BJ (cell line): Measurements from ENCODE around the gene FUCA2. TPM values are rescaled to one million over a fixed set of nuclear protein-coding genes. Genes with fewer than 3 reads are reported as not detected.

Experiments used
- CTCF ChIA-PET: fragments of 350-600 bp; formaldehyde crosslinking; extraction: SDS; loops from one replicate; lab custom pipeline; 2021; ENCODE audit warnings: antibody characterized with exemption, inconsistent platforms; lab: Yijun Ruan, JAX
- POLR2A ChIA-PET: fragments of 300-600 bp; sonication (Branson Sonifier 250); formaldehyde crosslinking; extraction: SDS; loops from one replicate; lab custom pipeline; 2021; ENCODE audit warnings: antibody characterized with exemption; lab: Charles Lee
- DNase-seq: peaks from one replicate; pipeline ENCODE4 v3.0.0-alpha.2; 2011; ENCODE audit warnings: low read depth
- H3K27me3 ChIP-seq: 2 replicates; pipeline ENCODE4 v1.6.0; 2011; ENCODE audit warnings: low read length; ENCODE audit not compliant: control insufficient read depth, insufficient read depth
- H3K36me3 ChIP-seq: 2 replicates; pipeline ENCODE4 v1.5.1; 2011; ENCODE audit warnings: low read length; ENCODE audit not compliant: control insufficient read depth, insufficient read depth
- H3K4me3 ChIP-seq: 2 replicates; pipeline ENCODE4 v1.5.1; 2011; ENCODE audit warnings: low read depth, mild to moderate bottlenecking, control low read depth, low read length
- polyA plus RNA-seq: library from polyadenylated mRNA; depleted of rRNA; stranded (reverse); fragments of >200 nt; gene quantifications from 2 replicates; pipeline ENCODE4 v1.2.3, GENCODE V29; 2011
- TF ChIP-seq, protein P1 (sequence below): IDR thresholded peaks from 2 replicates; pipeline ENCODE4 v1.5.1; 2011; ENCODE audit warnings: low read depth, mild to moderate bottlenecking, control low read depth, inconsistent platforms, low read length, moderate library complexity; ENCODE audit not compliant: insufficient read depth

Gene FUCA2
- polyA plus RNA-seq, 1 experiment = 37.1 TPM

DNA sequence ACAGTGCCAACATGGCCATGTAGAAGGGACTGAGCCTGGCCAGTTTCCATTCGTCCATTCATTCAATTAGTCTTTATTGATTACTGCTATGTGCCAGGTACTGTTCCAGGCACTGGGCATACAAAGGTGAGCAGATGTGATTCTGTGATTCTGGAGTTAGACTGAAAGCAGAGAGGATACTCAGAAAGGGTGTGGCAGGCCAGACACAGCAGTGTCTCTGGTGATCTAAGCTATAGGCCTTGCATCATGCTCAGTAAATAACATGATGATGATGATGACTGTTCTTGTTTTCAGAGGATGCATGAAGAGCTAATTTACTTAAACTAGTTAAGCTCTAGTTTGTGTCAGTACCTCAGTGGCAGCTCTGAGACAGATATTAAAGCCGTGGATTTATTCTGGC, 31.4 kb upstream of the FUCA2 start:
- Histone ChIP-seq H3K36me3 (no peaks in the 10 kb centered on the region), H3K4me3 (no peak overlapping the region), H3K27me3 (no peaks in the 10 kb centered on the region; the same call in 1 of the 2 replicates)
- TF ChIP-seq, protein P1, sequence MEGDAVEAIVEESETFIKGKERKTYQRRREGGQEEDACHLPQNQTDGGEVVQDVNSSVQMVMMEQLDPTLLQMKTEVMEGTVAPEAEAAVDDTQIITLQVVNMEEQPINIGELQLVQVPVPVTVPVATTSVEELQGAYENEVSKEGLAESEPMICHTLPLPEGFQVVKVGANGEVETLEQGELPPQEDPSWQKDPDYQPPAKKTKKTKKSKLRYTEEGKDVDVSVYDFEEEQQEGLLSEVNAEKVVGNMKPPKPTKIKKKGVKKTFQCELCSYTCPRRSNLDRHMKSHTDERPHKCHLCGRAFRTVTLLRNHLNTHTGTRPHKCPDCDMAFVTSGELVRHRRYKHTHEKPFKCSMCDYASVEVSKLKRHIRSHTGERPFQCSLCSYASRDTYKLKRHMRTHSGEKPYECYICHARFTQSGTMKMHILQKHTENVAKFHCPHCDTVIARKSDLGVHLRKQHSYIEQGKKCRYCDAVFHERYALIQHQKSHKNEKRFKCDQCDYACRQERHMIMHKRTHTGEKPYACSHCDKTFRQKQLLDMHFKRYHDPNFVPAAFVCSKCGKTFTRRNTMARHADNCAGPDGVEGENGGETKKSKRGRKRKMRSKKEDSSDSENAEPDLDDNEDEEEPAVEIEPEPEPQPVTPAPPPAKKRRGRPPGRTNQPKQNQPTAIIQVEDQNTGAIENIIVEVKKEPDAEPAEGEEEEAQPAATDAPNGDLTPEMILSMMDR = no peak
- no peak for DNase-seq
- CTCF ChIA-PET = interaction anchor here (1.0 to 2.5 kb wide), 4 partner anchors 9 to 30 kb away, joined by 3 to 5 read pairs (median 4); no protein-coding TSS in a partner anchor
- POLR2A ChIA-PET = no interaction called here

DNA sequence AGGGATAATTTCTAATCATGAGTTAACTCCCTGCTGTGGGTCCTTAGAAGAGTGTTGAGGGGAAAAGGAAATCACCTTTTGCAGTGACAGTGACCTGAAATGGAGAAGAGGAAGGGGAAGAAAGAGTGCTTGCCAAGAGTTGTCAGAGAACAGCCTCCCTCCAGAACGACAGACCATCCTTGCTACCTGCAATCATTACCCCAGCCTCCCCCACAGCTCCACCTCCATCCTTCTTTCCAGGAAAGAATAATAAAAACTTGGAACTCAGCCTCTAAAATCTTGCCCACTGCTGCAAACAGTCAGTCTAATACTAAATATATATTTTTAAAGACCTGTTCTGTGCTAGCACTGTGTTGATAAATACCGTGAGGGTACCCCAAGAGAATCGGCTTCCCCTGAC, 28.7 kb upstream of the FUCA2 start:
- H3K36me3 ChIP-seq = no peaks in the 10 kb centered on the region
- POLR2A ChIA-PET = no interaction called here
- H3K27me3 ChIP-seq = no peaks in the 10 kb centered on the region; the same call in 1 of the 2 replicates
- CTCF ChIA-PET = no interaction called here
- TF ChIP-seq, protein P1 = no peak
- DNase-seq = no peak
- no peak overlapping the region for H3K4me3 ChIP-seq

GRCh38 chr6:143539734-143540133, 28.2 kb upstream of the FUCA2 start:
- POLR2A ChIA-PET = no interaction called here
- Histone ChIP-seq H3K36me3 (no peaks in the 10 kb centered on the region), H3K4me3 (no peak overlapping the region), H3K27me3 (no peaks in the 10 kb centered on the region; the same call in 1 of the 2 replicates)
- CTCF ChIA-PET = interaction anchor here (1.8 kb wide), 1 partner anchor 10 kb away, joined by 8 read pairs; no protein-coding TSS in a partner anchor
- TF ChIP-seq, protein P1 = no peak
- DNase-seq = no peak

GRCh38 chr6:143539106-143539505, 27.6 kb upstream of the FUCA2 start:
- CTCF ChIA-PET = interaction anchor here (1.8 kb wide), 1 partner anchor 11 kb away, joined by 8 read pairs; no protein-coding TSS in a partner anchor
- TF ChIP-seq, protein P1 = no peak
- H3K36me3 ChIP-seq = no peaks in the 10 kb centered on the region
- no peak for DNase-seq
- no peak overlapping the region for H3K4me3 ChIP-seq
- no peaks in the 10 kb centered on the region; the same call in 1 of the 2 replicates for H3K27me3 ChIP-seq
- POLR2A ChIA-PET = no interaction called here

- Histone ChIP-seq H3K27me3 (no peaks in the 10 kb centered on the region; the same call in 1 of the 2 replicates), H3K4me3 (no peak overlapping the region), H3K36me3 (no peaks in the 10 kb centered on the region)
- POLR2A ChIA-PET = no interaction called here
- no peak for DNase-seq
- CTCF ChIA-PET = interaction anchor here (0.8 to 1.8 kb wide), 2 partner anchors 11 to 18 kb away, joined by 3 to 8 read pairs; no protein-coding TSS in a partner anchor
- TF ChIP-seq, protein P1 = no peak
Observed at GRCh38 chr6:143538374-143538773, 26.9 kb upstream of the FUCA2 start.
